CD4-positive, alpha-beta T cell treated with Interleukin-21 for 1 hour (primary cell): ENCODE results near the gene ZNRF3.
"Not testable (repeated sequence)": the region's sequence is repeated elsewhere in the genome, so short reads cannot be mapped to it uniquely, and the experiment has no call there.

Source experiments
- DNase-seq: peaks from one replicate; pipeline ENCODE4 v3.0.0-alpha.2; 2020

Gene ZNRF3

DNA sequence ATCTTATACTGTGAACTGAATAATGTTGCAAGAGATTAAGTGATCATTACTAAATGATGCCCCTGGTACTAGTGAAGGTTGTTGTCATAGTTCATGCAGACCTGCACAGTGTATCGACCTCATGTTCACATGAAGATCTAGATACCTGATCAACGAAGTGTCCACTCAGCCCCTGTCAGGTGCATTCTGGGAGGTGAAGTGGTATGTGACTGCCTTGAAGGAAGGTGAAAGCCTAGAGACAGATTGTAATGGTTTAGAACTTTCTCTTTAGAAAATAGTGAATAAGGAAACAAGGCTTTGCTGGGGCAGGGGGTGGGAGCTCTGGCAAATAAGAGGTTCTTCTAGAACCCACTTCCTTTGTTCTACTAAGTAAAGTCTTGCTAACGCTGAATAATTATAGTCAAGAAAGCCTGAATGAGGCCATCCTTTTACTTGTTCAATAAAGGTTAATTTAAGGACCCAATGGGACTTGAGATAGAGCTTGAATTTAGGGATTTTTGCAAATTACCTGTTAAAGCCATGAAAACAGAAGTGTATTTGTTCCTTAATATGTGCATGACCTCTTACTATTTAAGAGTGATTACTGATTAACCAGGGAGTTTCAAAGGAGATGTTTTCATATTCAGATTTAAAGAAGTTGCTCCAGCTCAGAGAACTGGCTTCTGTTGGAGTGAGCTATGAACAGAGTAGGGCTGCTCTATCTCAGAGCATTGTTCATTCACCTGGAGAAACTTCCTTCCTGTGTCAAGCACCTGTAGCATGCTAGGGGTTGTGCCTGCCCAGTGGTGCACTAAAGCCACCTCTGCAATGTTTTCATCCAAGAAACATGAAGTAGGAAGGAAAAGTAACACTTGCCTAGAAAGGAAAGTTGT lies 132.9 kb downstream of the ZNRF3 start:
- DNase-seq, result no peak

DNA sequence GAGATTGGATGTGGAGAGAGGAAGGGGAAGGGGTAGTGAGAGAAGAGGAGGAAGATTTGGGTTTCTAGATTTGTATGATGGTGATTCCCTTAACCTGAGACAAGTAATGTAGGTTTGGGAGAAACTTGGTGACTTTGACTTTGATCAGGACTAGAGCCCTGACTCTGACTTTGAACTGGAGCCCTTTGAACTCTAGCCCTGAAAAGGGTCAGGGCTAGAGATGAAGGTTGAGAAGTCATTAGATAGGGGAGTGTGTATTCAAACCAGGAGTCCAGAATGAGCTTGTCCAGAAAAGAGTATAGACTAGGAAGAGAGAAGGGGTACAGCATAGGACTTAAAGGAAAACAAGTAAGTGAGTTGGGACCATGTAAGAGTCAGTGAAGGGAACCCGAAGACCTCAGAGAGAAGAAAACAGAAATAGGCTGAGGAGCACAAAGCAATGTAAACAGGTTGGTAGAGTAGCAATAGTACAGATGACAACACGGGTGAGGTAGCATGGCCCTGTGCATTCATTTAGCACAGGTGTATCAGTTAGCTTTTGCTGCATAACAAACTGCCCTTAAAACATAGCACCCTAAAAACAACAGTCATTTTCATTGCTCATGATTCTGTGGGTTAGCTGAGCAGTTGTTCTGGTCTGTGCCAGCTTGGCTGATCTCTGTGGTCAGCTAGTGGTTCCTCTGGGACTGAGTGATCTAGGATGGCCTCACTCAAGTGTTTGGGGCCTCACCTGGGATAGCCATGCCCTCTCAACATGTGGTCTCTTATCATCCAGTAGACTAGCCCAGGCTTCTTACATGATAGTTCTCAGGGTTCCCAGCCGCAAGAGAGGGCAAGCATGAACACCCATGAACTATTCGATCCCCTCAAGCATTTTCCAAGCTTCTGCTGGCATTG lies 135.2 kb downstream of the ZNRF3 start:
- no peak for DNase-seq

DNA sequence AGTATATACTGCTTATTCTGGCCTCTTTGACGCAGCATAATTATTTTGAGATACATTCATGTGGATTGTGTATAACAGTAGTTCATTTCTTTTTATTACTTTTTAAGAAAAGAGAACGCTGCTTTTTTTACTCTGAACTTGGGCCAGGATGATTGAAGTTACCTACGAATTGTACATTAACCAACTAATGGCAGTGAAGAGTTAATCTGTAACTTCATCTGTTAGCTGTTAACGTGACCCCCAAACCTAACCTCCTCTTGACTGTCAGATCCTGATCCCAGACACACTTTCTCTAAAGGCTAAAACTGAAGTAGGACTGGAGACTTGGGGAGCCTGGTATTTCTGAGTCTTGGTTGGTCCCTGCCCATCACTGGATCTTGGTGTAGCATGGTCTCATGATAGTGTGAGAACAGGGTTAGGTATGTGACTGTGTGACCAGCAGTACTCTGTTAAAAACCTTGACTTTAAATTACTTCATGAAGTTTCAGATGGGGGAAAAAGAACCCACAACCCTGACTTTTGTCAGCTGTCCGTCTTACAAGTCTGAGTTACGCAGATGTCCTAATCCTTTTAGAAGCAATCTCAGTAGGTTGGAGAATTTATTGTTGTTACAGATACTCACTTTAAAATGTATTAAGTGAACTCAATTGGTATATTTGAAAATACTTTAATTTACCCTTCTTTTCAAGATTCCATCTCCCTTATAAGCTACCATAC lies 138.9 kb downstream of the ZNRF3 start:
- DNase-seq, result no peak

DNA sequence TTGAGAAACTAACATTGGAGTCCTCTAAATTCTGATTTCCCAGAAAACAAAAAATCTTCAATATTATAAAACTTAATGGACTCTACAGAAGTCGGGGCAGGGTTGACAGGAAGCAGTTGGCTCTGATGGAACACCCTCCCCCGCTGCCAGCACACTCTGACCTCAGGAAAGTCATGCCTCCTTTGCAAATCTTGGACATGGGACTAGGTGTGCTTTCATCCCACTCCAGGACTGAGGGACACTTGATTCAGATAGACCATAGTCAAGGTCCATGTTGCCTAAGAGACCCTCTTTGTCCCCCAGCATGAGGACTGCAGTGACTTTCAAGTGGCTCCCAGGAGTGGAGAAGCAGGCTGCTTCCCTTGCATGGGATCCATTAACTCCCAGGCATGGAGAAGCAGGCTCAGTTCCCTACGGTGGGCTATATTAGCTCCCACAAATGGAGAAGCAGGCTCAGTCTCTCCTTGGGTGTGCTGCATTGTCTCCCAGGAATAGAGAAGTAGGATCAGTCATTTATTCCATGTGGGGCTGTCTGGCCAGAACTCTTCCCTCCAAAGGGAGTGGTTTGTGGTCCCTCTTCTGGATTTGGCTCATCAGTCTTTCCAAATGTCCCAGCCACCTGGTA lies 139.9 kb downstream of the ZNRF3 start:
- no peak for DNase-seq

DNA sequence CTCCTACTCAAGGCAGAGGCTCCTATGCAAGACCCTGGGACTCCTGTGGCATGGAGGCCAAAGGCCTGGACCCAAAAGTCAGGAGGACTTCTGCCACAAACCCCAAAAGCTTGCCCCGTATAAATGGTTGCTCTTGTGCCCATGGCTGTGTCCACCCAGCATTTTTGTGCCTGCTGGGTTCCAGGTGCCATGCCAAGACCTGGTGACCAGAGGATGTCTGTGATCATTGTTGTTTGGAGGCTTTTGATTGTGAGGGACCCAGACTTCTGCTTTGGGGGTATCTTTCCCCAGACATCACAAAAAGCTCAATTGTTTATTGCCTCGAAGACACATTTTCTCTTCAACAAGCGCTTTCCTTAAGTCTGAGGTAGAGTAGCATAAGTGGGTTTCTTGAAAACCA lies 143.2 kb downstream of the ZNRF3 start:
- DNase-seq, result no peak

DNA sequence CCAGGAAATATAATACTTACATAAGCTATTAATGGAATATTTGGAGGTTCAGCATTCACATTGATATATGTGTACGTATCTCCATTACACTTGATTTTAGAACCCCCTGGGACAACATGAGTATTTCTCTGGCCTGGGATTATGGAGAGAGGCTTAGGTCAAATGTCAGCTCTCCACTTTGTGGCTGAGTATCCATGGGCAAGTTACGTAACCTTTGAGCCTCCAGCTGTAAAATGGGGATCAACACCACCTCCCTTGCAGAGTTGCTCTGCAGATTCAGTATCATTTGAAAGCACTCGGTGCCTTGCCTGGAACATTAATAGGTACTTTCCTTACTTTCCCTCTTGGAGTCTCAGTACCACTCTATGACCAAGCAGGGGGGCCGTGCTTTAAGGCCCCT lies 145.1 kb downstream of the ZNRF3 start:
- DNase-seq, result no peak

DNA sequence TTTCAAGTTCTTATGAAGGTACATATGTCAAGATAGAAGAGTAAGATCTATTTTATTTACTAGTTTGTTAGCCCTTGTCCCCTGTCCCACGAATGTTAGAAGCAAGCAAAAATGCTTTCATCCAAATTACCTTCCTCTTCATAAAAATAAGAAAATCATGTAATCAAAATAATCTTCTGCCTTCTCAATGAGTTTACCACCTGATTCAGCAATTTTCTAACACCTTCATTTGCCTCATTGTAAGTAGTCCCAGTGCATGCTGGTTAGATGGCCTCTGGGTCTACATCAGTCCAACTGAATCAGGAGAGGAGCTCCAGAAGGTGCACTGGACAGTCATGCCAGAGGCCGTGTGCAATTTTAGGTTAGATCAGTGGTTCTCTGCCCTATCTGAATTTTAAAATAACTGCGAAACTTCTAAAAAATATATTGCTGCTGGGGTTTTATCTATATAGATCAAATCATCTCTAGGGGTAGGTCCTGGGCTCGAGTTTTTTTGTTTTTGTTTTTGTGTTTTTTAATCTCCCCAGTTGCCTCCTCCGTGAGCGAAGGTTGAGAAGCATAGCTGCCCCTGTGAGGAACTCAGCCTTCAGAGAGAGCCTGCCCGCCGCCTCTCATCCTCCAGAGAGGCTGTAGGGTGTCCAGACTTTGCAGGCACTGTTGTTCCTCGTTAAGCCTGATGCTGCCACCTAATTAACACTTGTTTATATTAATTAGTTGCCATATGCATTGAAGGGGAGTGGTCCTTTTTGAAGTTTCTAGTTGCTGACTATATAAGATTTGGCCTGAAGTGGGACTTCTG lies 146.0 kb downstream of the ZNRF3 start:
- DNase-seq, result no peak

DNA sequence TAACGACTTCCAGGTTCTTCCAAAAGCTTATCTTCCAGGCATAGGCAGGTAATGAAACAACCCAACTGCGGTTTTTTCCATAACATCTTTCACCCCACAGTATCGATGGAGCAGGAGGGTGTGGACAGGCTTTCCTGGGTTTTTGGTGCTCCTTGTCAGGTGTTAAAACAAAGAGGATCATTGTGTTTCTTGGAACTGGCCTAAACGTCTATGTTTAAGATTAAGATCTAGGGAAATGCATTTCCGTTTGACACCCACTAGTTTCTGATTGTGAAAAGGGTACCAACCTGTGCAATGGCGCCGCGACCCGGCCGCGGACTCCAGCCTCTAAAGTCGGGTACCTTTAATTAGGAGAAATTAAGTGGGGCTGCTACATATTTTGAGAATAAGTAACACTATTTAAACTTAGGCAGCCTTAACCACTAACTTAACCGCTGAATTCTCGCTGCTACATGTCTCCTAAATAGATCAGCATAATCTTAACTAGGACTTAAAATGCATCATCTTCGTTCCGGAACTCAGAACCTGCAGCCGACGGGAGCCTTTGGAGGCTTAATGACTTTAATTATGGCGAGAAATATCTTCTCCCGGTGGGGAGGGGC lies 146.7 kb downstream of the ZNRF3 start:
- DNase-seq, result no peak

DNA sequence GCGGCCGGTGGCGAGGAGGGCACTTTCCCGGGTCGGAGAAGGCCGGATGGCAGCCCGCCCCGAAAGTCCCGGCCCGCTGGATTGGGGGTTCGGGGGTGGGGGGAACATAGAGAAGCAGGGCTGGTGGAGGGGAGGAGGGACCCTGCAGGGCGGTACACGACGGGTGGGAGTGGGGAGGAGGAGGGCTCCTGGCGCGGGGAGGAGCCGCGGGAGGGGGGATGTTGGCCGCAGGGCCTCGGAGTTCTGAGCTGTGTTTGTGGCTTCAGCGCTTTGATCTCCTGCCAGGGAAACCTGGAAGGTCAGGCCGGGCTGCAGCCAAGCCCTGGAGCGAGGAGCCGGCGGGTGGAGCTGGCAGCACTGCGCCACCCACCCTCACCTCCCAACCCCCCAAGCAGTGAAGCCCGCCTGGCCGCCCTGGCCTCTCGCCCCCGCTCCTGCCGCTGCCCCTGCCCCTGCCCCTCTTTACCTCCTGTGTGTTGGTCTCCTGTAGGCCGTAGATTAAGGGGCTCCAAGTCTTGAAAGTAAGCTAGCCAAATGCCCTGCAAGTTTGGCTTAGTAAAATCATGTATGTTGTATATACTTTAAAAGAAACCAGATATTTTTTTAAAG lies 147.3 kb downstream of the ZNRF3 start:
- DNase-seq, result no peak

DNA sequence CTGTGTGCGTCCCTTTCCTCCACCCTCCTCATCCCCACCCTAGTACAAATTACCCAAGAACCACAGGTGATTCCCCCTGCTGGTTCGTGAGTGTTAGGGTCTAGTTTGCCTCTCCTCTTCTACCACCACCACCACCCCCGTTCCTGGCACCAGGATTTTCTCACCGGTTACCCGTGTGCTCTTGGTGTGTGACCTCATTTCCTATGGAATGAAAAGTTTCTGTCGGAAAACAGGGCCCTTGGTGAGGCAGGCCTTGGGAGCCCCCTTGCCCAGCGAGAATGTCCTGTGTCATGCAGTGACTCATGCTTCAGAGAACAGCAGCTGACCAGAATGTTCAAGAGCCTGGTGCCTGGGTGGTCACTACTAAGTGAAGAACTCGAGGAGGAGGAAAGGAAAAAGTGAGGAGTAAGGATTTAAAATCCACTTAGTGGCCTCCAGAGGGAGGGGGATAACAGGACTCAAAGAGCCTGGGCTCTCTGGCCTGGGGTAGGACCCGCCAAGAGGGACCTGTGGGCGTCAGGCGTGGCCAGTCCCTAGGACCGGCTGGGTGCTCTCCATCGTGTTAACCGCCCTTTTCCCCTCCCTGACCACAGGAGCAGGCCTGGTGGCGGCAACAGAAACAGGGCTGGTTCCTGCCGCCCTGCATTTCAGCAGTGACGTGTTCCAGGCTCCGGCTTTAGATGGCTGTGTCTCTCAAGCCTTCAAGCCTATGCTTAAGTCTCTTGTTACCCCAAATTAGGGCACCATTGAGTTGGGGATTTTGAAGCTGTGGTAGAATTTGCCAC lies 148.0 kb downstream of the ZNRF3 start:
- no peak for DNase-seq

DNA sequence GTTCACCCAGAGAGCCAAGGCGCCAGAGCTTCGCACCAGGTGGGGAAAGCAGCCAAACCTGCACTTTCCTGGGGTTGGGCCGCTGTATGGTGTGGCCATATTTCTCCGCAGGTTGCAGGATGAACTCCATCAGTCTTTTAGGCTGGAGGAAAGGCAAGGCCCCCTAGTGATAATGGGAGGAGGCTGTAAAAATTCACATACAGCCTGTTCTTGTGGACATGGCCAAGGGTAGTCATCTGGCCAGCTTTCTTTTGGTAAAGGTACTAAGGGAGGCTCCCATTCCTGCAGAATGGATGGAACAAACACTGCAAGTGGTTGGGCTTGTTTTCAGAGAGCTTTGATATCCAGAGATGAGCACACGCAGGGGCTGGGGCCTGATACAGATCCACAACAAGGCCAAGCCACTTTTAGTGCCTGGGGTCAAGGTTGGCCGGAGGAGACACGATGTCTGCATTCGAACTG lies 148.7 kb downstream of the ZNRF3 start:
- no peak for DNase-seq

DNA sequence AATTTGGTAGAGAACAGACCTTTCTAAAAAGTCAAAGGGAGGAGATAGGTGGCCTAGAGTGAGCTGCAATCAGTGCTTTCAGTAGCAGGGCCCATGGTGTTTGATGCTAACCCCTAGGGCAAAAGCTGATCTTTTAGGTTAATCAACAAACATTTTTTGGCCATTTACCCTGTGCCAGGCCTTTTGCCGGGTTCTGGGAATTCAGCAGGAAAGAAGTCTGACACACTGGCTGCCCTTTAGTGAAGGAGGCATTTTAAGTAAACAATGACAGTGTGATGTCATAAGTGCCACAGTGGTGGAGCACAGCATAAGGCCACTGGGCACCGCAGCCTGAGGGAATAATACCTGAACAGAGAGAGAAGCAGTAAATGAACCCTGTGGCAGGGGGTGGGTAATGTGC lies 149.2 kb downstream of the ZNRF3 start:
- no peak for DNase-seq

DNA sequence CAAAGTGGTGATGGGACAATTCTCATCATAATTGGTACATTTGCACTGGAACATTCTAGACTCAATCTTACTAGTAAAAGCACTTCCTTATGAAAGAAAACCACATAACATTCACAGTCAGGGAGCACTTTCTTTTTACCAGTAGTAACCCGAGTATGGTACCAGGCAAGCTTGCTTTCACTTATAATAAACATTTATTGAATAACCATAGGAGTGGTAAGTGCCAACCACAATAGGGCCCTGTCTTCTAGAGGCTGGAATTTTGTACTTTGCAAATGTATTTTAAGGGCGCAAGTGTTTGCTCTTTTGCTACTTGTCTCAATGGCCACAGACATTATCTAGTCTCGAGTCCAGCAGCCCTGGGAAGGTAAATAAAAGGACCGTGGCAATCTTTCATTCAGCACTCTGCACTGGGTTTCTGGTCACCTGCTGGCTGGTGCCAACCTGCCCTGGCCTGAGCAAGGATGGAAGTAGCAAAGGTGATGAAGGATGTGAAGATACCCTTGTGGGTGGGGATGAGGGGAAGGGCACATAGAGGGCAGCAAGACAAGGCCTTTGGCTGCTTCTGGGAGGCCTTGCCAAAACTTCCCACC lies 154.1 kb downstream of the ZNRF3 start:
- DNase-seq, result no peak

DNA sequence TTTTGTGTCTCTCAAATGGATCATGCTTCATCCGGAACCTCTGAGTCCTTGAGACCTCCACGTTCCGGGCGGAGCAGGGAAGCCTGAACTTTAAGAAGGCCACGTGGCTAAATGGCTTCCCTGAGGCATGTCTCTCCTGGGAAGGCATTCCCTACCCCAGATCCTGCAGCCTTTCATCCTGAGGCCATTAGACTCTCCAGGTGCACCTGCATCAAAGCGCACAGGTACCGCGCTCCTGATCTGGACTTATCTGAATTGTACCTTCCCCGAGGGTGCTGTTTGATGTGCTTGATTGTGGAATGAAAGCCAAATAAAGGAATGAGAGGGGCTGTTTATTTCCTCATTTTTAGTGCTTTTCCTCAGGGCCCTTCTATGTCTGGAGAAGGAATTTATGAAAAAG lies 155.8 kb downstream of the ZNRF3 start:
- DNase-seq, result no peak

DNA sequence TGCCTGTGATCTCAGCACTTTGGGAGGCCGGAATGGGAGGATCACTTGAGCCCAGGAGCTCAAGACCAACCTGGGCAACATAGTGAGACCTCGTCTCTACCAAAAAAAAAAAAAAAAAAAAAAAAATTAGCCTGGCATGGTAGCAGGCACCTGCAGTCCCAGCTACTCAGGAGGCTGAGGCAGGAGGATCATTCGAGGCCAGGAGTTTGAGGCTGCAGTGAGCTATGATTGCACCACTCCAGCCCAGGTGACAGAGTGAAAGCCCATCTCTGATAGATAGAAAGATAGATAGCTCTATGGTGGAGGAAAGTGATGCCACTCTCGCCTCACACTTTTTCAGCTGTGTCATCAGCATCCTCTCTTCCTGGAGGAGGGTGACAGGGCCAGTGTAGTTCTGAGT lies 156.3 kb downstream of the ZNRF3 start:
- not testable (repeated sequence) for DNase-seq

DNA sequence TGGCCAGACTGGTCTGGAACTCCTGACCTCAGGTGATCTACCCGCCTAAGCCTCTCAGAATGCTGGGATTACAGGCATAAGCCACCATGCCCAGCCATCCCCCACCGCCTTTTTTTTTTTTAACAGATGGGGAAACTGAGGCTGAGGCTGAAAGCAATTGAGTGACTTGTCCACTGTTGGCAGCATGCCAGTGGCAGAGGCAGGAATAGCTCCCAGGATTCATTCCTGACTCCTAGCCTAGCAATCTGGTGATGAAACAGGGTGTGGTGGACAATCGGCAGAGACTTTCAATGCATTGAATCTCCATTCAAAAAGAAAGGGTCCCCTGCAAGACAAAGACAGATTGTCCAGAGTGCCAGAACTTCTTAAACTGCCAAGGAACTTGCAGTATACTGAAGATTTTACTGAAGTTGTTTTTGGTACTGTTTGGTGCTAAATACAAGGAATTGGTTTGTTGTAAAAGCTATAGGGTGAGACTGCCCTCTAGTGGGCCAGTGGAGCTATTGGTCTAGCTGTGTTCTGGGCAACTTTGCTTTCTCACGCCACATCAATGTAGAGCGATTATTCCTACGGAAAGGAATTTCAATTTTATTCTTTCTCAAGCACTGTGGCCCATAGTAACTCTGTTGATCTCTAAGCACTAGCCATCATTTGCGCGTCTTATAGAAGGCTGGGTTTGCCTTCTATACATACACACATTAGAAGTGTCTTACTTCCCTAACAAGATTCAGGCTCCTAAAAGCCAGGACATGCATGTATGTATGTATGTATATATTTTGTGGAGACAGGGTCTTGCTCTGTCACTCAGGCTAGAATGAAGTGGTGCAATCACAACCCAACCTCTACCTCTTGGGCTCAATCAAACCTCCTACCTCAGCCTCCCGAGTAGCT lies 157.3 kb downstream of the ZNRF3 start:
- DNase-seq, result peak; percentile 73

DNA sequence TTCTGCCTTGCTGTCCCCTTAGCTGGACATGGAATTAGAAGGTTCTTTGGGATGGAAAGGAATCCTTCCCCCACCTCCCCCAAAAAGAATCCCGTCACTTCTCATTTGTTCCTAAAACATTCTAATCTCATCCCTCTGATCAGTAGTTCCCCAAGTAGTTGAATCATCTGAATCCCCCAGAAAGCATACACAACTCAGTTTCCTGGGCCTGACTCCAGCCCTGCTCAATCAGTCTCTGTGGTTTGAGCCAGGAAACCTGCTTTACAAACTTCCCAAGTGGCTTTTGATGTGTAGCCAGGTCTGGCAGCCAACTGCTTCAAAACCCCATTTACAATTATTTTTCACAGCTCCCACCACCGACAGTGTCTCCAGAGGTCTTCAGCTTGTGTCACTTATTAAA lies 158.0 kb downstream of the ZNRF3 start:
- DNase-seq, result no peak

DNA sequence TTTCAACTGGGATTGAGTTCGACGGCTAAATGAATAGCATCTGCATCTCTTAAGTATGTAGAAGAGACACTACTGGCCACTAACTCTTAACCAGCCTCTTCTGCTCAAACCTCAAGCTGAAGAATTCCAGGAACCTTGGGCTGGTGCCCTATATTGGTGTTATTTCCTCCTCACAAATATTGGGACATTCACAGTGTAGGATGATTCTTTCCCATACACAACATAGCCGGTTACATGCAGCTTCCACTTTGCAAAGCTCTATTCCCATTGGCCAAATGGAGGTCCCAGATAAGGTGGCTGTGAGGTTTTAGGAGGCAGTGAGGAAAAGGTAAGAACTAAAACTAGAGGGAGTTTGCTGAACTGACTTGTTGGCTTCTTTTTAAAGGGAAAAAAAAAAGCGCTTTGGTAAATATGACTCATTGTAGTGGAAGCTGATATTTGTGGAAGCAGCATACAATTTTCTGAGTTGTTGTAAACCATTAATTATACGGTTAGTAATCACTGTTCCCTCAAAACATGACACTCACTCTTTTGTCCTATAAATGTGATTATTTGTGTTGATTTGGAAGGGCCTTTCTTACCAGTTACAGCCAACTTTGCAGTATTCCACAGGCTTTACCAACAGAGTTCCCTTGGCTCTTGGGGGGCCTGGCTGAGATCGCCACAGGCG lies 160.7 kb downstream of the ZNRF3 start:
- no peak for DNase-seq
